ENCODE results near the gene S1PR1. TPM values are rescaled to one million over a fixed set of nuclear protein-coding genes. Genes with fewer than 3 reads are reported as not detected.
"Not testable (repeated sequence)": the region's sequence is repeated elsewhere in the genome, so short reads cannot be mapped to it uniquely, and the experiment has no call there.

S1PR1 gene
- 10 to 100 TPM; 54.2 to 62.4 (median 59.8) TPM for total RNA-seq
- 58.0 TPM for polyA plus RNA-seq
- long read RNA-seq, donor 1, transcript S1PR1-201 (2 exons, 2,909 nt) = major isoform, 176 of 219 reads
- long read RNA-seq, donor 1, transcript S1PR1-203 (2 exons, 825 nt) = minor isoform, 6 of 219 reads
- long read RNA-seq, donor 1, partial matches to known transcripts = 34 of 219 reads
- long read RNA-seq, donor 1, other reads (novel, unspliced or antisense) = 3 of 219 reads
- long read RNA-seq, donor 2, transcript S1PR1-201 (2 exons, 2,909 nt) = major isoform, 44 of 57 reads
- long read RNA-seq, donor 2, transcript S1PR1-203 (2 exons, 825 nt) = minor isoform, 5 of 57 reads
- long read RNA-seq, donor 2, partial matches to known transcripts = 5 of 57 reads
- long read RNA-seq, donor 2, other reads (novel, unspliced or antisense) = 1 of 57 reads
- long read RNA-seq, donor 3, transcript S1PR1-201 (2 exons, 2,909 nt) = major isoform, 388 of 527 reads
- long read RNA-seq, donor 3, transcript S1PR1-203 (2 exons, 825 nt) = minor isoform, 39 of 527 reads
- long read RNA-seq, donor 3, partial matches to known transcripts = 96 of 527 reads
- long read RNA-seq, donor 3, other reads (novel, unspliced or antisense) = 3 of 527 reads
- long read RNA-seq, donor 4, transcript S1PR1-201 (2 exons, 2,909 nt) = major isoform, 49 of 62 reads
- long read RNA-seq, donor 4, partial matches to known transcripts = 0 of 62 reads
- long read RNA-seq, donor 4, other reads (novel, unspliced or antisense) = 10 of 62 reads

DNA sequence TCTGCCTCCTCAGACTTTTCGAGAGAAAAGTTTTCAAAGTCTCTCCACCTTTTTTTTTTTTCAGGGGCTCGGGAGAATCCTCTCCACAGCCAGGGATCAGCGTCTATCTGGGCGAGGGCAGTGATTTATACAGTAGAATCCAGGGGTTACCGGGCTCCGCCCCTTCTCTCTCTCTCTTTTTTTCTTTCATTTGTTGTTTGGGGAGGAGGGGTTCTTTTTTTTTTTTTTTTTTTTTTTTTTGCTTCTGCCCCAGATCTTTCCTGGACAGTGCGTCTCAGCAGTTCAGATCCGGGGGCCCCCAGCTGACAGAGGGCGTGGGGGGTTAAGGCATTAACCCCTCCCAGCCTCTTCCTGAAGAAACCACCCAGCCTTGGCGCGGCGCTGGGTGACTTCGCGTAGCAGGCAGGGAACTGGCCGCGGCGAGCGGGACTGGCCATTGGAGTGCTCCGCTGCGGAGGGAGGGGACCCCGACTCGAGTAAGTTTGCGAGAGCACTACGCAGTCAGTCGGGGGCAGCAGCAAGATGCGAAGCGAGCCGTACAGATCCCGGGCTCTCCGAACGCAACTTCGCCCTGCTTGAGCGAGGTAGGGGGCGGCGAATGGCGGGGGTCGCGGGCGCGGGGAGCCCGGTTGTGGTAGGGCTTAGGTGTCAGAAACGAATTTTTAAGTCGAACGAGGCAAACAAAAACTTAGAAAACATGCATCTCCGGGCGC lies at the start of gene S1PR1:
S1PR1 (plus strand) TSS at position 504 of the 713 bp plus-strand sequence. CDS start 1,966 bp downstream, outside the sequence.
- under 1% methylated on average over 46 of the region's 46 CpGs for WGBS
- H3K4me1 ChIP-seq (ENCODE audit: control insufficient read depth, insufficient read depth, low read length) = no peaks in the 10 kb centered on the region
- DNase-seq = peak; percentile 88 to 96 (median 94)
- peak; percentile 83 to 86 for ATAC-seq
- peak within 1 kb of the TSS; percentile 100 for H3K27ac ChIP-seq (ENCODE audit: low read length)
- no peaks in the 10 kb centered on the region for H3K9me3 ChIP-seq (ENCODE audit: control insufficient read depth, low read length)
- H3K4me3 ChIP-seq (ENCODE audit: low read length) = peak within 1 kb of the TSS; percentile 95
- no peaks in the 10 kb centered on the region for H3K27me3 ChIP-seq (ENCODE audit: control insufficient read depth, insufficient read depth)
- intact Hi-C loops (cut with DNase I) = loop anchor here (5.0 to 10.0 kb wide), 5 partner anchors 51 to 209 kb away; partner anchors contain the start of gene DPH5 (in 1 of the 4)

GRCh38 chr1:101187297-101187696 lies 49.5 kb upstream of the S1PR1 start:
- Histone ChIP-seq H3K4me3 (ENCODE audit: low read length) (no peak overlapping the region), H3K4me1 (ENCODE audit: control insufficient read depth, insufficient read depth, low read length) (peaks cover 7% of the 10 kb centered on the region), H3K9me3 (ENCODE audit: control insufficient read depth, low read length) (no peaks in the 10 kb centered on the region), H3K27ac (ENCODE audit: low read length) (no peak overlapping the region), H3K27me3 (ENCODE audit: control insufficient read depth, insufficient read depth) (no peaks in the 10 kb centered on the region)
- intact Hi-C loops (cut with DNase I) = loop anchor here in 1 of 4 donors (10.0 kb wide), 1 partner anchor 48 kb away; the partner anchor contains the start of gene S1PR1
- DNase-seq (no peak), ATAC-seq (peak in 1 of 2 donors; percentile 65)

- 66% methylated on average over 1 of the region's 1 CpG for WGBS
- no peak overlapping the region for H3K27ac ChIP-seq (ENCODE audit: low read length)
These were observed 48.5 kb upstream of the S1PR1 start for GRCh38 chr1:101188331-101188730.

GRCh38 chr1:101188968-101189367 lies 47.9 kb upstream of the S1PR1 start:
- DNase-seq; H3K27ac ChIP-seq (ENCODE audit: low read length); H3K4me1 ChIP-seq (ENCODE audit: control insufficient read depth, insufficient read depth, low read length); ATAC-seq; H3K9me3 ChIP-seq (ENCODE audit: control insufficient read depth, low read length); H3K4me3 ChIP-seq (ENCODE audit: low read length); H3K27me3 ChIP-seq (ENCODE audit: control insufficient read depth, insufficient read depth): not testable (repeated sequence)
- intact Hi-C loops (cut with DNase I) = loop anchor here in 1 of 4 donors (10.0 kb wide), 1 partner anchor 46 kb away; the partner anchor contains the start of gene S1PR1

More at GRCh38 chr1:101188331-101188730, 48.5 kb upstream of the S1PR1 start:
- no peak overlapping the region for H3K4me3 ChIP-seq (ENCODE audit: low read length)
- no peaks in the 10 kb centered on the region for H3K9me3 ChIP-seq (ENCODE audit: control insufficient read depth, low read length)
- peaks cover 7% of the 10 kb centered on the region for H3K4me1 ChIP-seq (ENCODE audit: control insufficient read depth, insufficient read depth, low read length)
- H3K27me3 ChIP-seq (ENCODE audit: control insufficient read depth, insufficient read depth) = no peaks in the 10 kb centered on the region
- DNase-seq = no peak
- intact Hi-C loops (cut with DNase I) = loop anchor here in 1 of 4 donors (10.0 kb wide), 1 partner anchor 46 kb away; the partner anchor contains the start of gene S1PR1
- ATAC-seq = no peak

GRCh38 chr1:101190441-101190840 lies 46.4 kb upstream of the S1PR1 start:
- ATAC-seq = peak in 1 of 2 donors; percentile 66
- no peaks in the 10 kb centered on the region for H3K9me3 ChIP-seq (ENCODE audit: control insufficient read depth, low read length)
- WGBS = 35% methylated on average over 4 of the region's 4 CpGs
- peak overlapping the region; percentile 17 for H3K27ac ChIP-seq (ENCODE audit: low read length)
- intact Hi-C loops (cut with DNase I) = no loop called here
- H3K27me3 ChIP-seq (ENCODE audit: control insufficient read depth, insufficient read depth) = no peaks in the 10 kb centered on the region
- H3K4me1 ChIP-seq (ENCODE audit: control insufficient read depth, insufficient read depth, low read length) = peaks cover 7% of the 10 kb centered on the region
- H3K4me3 ChIP-seq (ENCODE audit: low read length) = no peak overlapping the region
- no peak for DNase-seq

DNA sequence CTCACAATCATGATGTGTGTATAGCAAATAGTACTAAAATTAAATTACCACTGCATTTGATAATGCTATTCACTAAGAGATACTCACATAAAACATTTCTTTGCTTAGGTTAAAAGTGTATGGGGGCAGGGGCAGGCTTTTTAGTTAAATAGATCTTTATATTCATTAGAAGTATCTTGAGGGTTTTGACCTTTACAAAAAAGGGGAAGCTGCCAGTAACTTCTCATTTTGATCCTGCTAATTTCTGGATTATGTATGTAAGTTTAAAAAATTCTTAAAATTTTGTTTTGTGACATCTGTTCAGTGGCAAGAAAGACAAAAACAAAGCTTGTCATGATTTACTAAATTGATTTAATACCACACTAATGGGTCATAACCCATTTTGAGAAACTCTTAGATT lies 45.8 kb upstream of the S1PR1 start:
- Histone ChIP-seq H3K27me3 (ENCODE audit: control insufficient read depth, insufficient read depth) (no peaks in the 10 kb centered on the region), H3K4me1 (ENCODE audit: control insufficient read depth, insufficient read depth, low read length) (peaks cover 7% of the 10 kb centered on the region), H3K4me3 (ENCODE audit: low read length) (no peak overlapping the region), H3K9me3 (ENCODE audit: control insufficient read depth, low read length) (no peaks in the 10 kb centered on the region), H3K27ac (ENCODE audit: low read length) (no peak overlapping the region)
- ATAC-seq = no peak
- no peak for DNase-seq
- intact Hi-C loops (cut with DNase I) = no loop called here

- no peak overlapping the region for H3K27ac ChIP-seq (ENCODE audit: low read length)
- 81% methylated on average over 4 of the region's 4 CpGs for WGBS
- H3K9me3 ChIP-seq (ENCODE audit: control insufficient read depth, low read length) = no peaks in the 10 kb centered on the region
- H3K27me3 ChIP-seq (ENCODE audit: control insufficient read depth, insufficient read depth) = no peaks in the 10 kb centered on the region
- intact Hi-C loops (cut with DNase I) = no loop called here
- H3K4me1 ChIP-seq (ENCODE audit: control insufficient read depth, insufficient read depth, low read length) = peaks cover 7% of the 10 kb centered on the region
- ATAC-seq (peak; percentile 68 to 75), DNase-seq (peak; percentile 28 to 58 (median 50))
- H3K4me3 ChIP-seq (ENCODE audit: low read length) = no peak overlapping the region
These were observed 43.1 kb upstream of the S1PR1 start for GRCh38 chr1:101193733-101194169.

DNA sequence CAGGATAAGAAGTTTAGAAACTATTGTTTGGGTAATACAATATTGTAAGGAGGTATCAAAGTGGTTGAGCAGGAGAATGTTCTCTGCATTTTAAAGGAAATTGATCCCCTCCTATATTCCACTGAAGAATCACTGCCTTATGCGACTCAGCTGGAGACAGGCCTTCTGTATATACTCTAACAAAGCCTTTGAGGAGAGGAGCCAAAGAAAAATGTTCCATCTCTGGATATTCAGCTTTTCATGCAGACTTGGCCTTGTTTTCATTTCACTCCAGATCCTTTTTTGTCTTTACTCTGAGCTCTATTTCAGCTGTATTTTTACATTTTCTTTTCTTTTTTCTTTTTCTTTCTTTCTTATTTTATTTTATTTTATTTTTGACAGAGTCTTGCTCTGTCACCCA lies 42.1 kb upstream of the S1PR1 start:
- ATAC-seq = no peak
- H3K27ac ChIP-seq (ENCODE audit: low read length) = no peak overlapping the region
- H3K4me3 ChIP-seq (ENCODE audit: low read length) = no peak overlapping the region
- H3K4me1 ChIP-seq (ENCODE audit: control insufficient read depth, insufficient read depth, low read length) = peaks cover 7% of the 10 kb centered on the region
- no peaks in the 10 kb centered on the region for H3K27me3 ChIP-seq (ENCODE audit: control insufficient read depth, insufficient read depth)
- DNase-seq = no peak
- intact Hi-C loops (cut with DNase I) = no loop called here
- WGBS = 70% methylated on average over 1 of the region's 1 CpG
- no peaks in the 10 kb centered on the region for H3K9me3 ChIP-seq (ENCODE audit: control insufficient read depth, low read length)

DNA sequence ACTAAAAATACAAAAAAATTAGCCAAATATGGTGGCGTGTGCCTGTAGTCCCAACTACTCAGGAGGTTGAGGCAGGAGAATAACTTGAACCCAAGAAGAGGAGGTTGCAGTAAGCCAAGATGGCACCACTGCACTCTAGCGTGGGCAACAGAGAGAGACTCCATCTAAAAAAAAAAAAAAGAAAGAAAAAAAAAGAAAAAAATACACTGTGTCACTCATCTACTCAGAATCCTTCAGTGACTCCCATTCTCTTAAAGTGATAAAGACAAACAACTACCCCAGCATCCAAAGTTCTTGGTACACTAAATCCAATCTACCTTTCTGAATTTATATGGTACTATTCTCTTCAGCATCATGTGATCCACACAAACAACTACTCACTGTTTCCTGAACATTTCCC lies 40.2 kb upstream of the S1PR1 start:
- no peaks in the 10 kb centered on the region for H3K9me3 ChIP-seq (ENCODE audit: control insufficient read depth, low read length)
- H3K27ac ChIP-seq (ENCODE audit: low read length) = no peak overlapping the region
- H3K4me3 ChIP-seq (ENCODE audit: low read length) = no peak overlapping the region
- ATAC-seq = no peak
- H3K27me3 ChIP-seq (ENCODE audit: control insufficient read depth, insufficient read depth) = no peaks in the 10 kb centered on the region
- peaks cover under 1% of the 10 kb centered on the region for H3K4me1 ChIP-seq (ENCODE audit: control insufficient read depth, insufficient read depth, low read length)
- DNase-seq = no peak
- intact Hi-C loops (cut with DNase I) = no loop called here
- 93% methylated on average over 2 of the region's 2 CpGs for WGBS

DNA sequence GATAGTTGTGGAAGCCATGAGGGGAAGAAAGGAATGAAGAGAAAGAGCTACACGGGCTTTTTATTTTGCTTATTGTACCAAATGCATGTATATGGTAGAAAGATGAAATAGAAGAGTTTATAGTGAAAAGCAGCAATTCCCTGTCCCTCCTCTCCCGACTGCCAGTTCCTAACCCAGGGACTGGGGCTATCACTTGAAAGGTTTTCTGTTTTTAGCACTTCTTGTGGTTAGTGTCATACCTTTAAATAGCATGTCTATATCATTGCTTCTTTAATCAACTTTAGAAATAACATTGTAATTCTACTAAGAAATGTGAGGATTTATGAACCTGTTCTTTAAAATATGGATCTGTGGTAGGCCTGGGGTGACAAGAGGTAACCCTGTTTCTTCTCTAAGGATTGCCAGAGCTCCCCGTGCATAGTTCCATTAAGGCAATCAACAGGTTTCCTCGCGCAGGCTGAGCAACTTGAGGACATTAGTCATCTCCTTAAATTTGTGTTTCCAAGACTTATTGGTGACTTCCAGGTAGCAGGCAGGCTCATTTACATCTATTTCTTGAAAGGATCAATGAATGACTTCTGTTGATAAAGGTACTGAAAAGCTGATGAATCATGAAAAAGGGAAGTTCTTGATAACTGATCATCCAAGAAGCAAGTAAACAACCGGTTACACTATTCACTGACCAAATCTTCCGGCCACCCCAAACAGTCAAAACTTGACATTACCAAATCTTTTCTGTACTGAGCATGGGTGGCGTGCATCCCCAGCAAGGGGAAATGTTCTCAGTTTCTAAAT lies 37.8 kb upstream of the S1PR1 start:
- Histone ChIP-seq H3K9me3 (ENCODE audit: control insufficient read depth, low read length) (no peaks in the 10 kb centered on the region), H3K4me1 (ENCODE audit: control insufficient read depth, insufficient read depth, low read length) (peaks cover 6% of the 10 kb centered on the region), H3K27me3 (ENCODE audit: control insufficient read depth, insufficient read depth) (no peaks in the 10 kb centered on the region), H3K27ac (ENCODE audit: low read length) (no peak overlapping the region), H3K4me3 (ENCODE audit: low read length) (no peak overlapping the region)
- 79% methylated on average over 8 of the region's 8 CpGs for WGBS
- no peak for ATAC-seq
- DNase-seq = no peak
- intact Hi-C loops (cut with DNase I) = no loop called here

All from right cardiac atrium (tissue), 5 donors.